Effector CD4-positive, alpha-beta T cell (primary cell): ENCODE measurements around the gene SPCS1.
"Not testable (repeated sequence)": the region's sequence is repeated elsewhere in the genome, so short reads cannot be mapped to it uniquely, and the experiment has no call there.

Source experiments
- DNase-seq: peaks from one replicate; pipeline ENCODE4 v3.0.0-alpha.2; 2020

SPCS1 gene

DNA sequence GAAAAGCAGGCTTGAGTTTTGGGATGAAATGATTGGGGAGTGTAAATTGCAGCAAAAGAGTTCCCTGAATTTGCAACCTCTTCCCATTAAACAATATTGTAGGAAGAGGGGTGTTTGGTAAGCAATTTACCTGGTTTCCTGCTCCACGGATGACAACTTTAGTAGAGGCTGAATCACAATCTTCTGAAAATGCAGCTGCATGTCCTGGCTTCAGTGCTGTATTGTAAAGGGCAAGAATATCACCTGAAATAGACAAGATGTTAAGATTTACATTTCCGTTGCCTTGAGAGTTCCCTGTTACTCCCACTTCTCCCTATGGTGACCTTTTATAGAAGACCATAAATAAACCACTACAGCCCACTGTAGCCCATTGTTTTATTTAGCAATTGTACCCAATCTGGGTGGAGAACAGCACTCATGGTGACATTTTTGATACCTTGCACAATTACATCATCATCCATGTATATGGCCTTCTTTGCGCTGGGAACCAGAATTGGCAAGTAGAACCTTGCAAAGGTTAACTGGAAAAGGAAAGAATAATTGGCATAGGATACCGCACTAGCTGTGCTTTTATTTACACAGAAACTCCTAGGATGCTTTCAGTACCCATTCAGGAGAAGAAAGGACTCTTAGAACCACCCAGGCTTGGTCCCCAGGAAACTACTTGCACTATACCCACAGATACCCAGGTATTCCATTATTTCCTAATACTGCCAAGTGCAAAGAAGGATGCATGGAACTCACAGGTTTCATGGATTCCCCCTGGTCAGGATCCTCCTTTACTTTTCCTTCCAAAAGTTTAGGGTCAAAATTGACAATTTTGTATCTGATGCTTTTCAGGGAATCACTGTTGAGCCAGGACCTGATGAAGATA is 9.9 kb upstream of the SPCS1 start:
- no peak for DNase-seq

DNA sequence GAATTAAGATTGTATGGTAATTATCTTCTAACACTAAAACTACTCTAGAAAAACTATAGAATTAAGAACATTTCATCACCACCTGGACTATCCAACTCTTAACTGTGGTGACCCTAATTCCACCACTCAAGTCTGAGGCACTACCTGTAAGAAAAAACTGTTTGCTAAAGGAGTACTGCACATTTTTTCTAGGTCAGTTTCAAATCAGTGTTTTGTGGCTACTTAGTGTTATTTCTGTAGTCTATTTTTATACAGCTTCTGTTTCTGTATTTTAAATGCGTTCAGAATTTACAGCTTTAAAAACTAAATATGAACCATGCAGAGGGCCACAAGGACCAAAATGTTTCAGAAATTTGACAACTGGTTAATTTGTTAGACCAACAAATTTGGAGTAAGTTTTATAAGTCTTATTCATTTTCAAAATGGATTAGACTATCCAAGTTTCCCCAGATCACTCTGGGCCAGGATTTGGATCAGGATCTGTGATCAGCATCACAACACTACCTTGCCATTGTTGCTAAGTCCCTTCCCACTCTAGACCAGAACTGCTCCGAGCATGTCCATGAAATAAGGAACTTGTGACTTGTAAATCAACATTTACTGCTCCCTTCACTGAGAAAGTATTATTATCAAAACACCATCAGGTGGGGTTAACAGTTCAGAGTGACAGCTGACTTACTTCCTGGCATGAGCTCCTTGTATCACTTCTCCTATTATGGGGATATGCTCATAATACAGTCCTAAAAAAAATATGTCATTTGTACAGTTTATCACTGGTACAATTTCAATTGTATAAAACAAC is 8.9 kb upstream of the SPCS1 start:
- no peak for DNase-seq

DNA sequence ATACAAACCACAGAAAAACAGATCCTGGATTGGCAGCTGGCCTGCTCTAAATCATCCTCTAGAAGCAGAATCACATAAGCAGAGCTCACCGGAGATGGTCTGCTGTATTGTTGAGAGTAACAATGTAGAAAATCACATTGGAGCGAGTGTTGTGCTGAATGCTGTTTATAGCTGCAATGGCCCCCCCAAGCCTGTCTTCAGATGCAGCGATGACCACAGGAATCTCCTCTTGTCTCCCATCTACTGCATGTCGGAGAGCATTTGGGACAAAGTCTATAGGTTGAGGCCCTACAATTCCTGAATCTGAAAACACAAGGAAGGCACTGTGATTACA is 8.3 kb upstream of the SPCS1 start:
- DNase-seq, result no peak

DNA sequence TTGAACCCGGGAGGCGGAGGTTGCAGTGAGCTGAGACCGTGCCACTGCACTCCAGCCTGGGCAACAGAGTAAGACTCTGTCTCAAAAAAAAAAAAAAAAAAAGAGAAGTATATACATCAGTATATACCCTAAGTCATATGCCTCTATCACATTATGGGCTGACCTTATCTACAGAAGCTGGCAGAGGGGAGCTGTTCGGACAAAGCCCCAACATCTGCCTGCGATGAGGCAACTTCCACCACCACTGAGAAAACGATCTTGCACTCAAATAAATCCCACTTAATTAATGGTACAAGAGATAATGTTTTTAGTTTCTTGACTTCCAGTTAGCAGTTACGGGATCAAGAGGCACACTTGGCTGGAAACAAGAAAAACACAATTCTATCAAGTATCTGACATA is 2.6 kb upstream of the SPCS1 start:
- no peak for DNase-seq

DNA sequence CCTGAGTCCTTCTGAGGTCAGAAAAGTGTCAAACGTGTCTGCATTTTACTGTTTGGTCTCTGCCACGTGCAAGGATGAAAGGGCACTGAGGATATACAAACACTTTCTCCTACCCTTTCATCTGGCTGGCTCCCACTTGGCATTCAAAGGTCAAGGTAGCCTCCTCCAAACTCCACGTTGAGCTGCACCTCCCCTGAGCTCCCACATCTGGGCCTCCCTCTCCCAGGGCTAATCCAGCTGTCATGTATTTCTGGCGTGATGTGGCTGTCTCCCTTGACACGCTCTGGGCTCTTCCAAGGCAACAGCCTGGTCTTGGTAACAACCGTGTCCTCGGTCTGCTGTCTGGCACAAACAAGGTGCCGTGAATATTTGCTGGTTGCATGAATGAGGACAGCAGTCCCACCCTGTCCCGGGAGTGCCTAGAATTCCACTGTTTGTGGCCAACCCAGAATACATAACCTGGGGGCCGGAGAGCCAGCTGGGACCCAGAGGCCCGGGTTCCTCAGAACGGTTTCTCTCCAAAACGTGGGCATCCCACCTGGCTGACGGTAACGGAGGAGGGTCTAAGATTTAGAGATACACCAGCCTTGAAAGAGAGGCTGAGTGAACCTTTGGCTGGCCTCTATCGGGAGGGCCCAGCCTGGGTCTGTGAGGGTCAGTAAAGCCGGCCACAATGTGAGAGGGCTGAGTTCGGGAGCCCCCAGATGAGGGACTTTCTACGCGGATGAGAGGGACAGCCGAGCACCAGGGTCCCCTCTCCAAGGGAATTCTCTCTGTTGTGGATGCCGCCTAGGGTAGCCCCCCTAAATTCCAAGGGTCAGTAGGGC is 1.1 kb upstream of the SPCS1 start:
- no peak for DNase-seq

DNA sequence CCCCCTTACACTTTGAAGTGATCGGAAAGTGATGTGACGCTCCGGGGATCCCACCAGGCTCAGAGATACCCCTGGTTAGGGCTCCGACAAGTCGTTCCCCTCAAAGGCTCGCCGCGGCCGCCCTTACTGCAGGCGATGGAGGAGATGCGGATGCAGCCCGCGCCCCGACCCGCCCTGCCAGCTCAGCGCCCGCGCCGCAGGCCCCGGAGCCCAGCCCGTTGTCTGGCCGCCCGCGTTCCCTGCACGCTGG is 543 bp upstream of the SPCS1 start:
- DNase-seq, result no peak

DNA sequence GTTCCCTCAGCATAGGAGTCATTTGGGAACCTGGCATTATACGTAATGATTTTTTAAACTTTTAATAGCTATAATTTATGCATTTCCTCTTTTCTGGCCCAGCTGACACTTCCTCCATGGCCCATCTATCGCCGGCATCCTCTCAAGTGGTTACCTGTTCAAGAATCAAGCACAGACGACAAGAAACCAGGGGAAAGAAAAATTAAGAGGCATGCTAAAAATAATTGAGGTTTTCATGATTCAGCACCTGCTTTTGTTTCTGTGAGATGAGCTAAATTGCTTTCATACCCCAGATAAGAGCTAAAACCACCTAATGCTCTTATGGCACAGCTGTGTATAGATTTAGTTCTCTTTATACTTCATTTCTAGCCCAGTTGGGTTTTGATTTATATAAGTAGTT is 1.7 kb downstream of the SPCS1 start:
- DNase-seq, result no peak

DNA sequence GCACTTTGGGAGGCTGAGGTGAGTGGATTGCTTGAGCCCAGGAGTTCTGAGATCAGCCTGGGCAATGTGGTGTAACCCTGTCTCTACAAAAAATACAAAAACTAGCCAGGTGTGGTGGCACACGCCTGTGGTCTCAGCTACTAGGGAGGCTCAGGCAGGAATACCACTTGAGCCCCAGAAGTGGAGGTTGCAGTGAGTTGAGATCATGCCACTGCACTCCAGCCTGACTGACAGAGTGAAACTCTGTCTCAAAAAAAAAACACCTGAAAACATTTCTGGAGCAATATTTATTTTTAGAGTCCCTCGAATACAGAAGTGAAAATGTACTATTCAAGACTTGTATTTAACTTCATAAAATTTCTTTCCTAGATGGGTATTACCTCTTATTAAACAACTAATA is 4.6 kb downstream of the SPCS1 start:
- no peak for DNase-seq

DNA sequence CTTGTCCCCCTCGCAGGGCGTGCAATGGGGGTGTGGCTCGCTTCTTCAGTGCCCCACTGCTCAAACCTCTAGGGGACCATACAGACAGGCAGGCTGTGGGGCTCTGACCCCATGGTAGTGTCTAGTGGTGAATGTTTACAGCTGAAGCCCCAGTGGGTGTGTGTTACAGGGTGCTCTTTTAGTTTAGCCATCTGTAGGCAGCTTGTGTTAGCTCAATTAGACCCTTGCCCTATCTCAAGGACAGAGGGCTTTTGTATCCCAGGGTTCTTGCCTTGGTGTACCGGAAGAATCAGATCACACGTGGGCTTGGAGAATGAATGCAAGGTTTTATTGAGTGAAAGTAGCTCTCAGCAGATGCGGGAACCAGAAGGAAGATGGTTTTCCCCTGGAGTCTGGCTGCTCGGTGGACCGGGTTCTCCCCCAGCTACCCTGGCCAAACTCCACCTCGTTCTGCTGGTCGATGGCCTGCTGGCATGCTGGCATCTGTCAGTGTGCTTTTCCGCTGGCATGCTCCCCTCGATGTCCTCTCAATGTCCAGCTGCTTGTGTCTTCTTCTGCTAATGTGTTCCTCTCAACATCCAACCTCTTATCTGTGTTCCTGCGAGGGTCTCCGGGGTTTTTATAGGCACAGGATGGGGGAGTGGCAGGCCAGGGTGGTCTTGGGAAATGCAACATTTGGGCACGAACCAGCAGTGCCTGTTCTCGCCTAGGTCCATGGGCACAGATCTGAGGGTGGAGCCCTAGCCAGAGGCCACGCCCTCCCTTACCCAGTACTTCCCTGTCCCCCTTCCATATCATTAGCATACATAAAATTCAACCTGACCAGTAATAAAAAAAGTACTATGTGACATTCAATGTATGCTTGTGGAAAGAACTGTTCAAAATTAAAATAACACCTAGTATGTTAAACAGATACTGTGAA is 6.6 kb downstream of the SPCS1 start:
- no peak for DNase-seq

DNA sequence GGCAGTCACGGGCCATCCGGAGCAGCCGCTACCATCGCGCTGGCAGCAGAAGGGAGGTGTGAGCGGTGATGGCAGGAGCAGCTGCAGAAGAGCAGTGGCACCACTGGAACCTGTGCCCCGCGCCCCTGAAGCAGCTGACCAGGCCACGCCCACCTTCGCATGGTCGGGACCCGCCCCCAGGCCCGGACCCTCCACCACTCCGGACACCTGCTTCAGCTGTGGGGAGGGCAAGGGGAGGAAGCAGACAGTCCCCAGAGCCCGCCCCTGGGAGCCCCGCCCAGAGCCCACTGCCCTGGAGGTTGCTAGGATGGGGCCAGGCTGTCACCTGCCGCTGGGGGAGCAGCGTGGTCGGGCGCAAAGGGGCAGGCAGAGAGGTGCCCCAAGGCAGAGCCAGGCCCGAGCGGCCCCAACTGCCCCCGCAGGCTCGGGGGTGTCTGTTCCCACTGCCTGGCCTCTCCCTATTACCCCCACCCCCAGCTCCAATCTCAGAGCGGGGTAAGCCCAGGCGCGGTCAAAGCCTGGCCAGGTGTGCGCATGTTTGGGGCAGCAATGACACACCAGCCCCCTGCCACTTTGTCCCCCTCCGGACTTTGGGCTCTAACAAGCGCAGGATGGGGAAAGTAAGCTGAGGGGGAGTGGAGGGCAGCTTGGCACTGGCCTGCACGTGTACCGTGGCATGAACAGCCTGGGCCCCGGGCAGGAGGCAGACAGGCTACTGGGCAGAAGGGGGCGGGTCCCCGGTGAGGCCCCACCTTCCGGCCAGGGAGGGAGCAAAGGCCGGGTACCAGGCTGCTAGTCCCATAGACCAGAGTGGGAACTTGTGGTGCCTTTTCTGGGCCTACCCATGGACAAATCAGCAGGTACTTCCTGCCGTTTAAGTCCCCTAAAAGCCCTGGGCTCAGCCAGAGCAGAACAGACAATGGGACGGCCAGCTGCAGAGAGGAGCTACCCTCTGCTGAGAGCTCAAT is 8.7 kb downstream of the SPCS1 start:
- no peak for DNase-seq

DNA sequence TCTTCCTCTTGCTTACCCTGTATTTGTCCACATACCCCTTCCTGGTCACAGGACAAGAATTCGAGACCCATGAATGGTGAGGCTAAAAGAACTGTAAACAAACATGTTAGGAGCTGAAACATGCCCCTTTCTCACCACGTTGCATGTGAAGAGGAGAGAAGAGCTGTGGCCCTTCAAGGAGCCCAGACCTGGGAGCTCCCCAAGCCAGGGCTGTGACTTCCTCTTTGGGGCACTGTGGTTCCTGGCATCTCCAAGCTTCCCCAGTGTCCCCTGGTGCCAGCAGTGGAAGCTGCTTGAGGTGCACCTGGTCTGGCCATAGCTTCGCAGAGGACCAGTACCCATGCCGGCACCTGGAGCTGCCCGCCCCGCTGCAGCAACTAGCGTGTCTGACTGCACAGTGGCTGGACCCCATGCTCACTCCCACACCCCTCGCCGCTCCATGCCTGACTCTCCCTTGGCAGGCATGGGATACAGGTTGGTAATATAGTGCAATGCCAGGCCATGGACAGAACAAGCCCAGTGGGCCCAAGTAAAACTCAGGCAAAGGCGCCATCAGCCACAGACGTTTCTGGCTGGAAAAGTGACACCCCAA is 9.9 kb downstream of the SPCS1 start:
- DNase-seq, result no peak

DNA sequence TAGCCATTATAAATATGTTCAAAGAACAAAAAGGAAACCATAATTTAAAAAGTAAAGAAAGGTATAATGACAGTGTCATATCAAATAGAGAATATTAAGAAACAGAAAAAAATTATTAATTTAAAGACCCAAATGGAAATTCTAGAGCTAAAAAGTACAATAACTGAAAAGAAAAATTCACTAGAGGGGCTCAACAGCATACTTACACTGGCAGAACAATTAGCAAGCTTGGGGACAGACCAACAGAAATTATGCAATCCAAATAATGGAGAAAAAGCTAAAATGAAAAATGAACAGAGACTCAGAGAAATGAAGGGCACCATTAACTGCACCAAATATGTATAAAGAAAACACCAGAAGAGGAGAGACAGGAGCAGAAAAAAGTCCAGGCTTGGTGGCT is 13.7 kb downstream of the SPCS1 start:
- no peak for DNase-seq

DNA sequence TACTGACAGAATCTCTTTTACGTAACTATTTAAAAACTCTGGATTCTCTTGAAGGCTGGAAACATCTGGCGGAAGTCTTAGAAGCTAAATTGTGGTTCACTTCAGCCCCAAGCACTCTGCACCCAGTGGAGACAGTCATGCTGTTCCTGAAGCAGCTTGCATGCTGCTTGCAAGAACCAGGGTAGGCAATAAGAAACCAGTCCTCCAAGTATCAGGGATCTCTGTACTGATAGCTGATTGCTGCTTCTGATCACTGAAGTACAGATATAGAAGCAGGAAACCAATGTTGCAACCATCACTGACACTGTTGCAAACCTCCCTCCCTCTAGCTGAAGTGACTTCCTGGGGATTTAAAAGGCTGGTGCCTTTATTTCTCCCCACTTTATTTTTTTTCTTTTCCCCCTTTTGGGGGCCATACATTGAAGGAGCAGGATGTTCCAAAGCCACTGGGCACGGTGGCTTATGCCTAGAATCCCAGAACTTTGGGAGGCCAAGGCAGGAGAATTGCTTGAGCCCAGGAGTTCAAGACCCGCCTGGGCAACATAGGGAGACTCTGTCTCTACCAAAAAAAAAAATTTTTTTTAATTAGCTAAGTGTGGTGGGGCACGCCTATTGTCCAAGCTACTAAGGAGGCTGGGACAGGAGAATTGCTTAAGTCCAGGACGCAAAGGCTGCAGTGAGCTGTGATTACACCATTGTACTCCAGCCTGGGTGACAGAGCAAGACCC is 15.3 kb downstream of the SPCS1 start:
- no peak for DNase-seq

DNA sequence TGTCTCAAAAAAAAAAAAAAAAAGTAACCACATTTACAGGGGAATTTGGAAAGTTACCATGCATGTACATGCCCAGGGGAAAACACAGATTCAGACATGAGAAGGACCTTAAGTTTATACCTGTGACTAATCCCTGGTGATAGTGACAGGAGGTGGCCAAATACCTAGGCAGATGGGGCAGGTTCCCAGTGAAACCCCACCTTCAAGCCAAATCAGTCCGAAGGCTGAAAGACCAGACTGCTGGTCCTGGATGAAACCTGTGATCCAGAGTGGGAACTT is 15.8 kb downstream of the SPCS1 start:
- no peak for DNase-seq

DNA sequence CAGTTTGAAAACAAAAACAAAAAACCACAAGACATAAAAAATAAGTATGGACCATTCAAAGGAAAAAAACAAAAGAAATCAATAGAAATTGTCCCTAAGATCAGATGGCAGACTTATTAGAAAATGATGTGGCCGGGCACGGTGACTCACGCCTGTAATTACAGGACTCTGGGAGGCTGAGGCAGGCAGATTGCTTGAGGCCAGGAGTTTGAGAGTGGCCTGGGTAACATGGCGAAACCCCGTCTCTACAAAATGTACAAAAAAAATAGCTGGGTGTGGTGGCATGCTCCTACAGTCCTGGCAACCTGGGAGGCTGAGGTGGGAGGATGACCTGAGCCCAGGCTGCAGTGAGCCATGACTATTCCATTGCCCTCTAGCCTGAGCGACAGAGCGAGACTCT is 16.6 kb downstream of the SPCS1 start:
- DNase-seq, result no peak

DNA sequence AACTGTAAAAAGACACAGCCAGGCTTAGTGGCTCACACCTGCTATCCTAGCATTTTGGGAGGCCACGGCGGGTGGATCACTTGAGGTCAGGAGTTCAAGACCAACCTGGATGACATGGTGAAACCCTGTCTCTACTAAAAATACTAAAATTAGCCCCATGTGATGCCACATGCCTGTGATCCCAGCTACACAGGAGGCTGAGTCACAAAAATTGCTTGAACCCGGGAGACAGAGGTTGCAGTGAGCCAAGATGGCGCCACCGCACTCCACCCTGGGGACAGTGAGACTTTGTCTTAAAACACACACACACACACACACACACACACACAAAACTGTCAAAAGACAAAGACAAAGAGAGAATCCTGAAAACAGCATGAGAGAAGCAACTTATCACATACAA is 18.0 kb downstream of the SPCS1 start:
- no peak for DNase-seq

DNA sequence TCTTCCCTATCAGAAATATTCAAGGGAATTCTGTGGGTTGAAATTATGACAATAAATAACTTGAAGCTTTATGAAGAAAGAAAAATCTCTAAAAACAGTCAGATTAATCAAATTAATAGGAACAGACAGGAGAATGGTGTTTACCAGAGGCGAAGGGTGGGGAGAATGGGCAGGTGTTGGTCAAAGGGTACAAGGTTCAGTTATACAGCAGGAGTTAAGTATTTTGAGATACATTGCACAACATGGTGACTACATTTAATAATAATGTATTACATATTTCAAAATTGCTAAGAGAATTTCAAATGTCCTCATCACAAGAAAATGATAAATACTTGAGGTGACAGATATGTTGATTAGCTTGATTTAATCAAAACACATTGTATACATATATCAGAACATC is 18.6 kb downstream of the SPCS1 start:
- DNase-seq, result no peak

DNA sequence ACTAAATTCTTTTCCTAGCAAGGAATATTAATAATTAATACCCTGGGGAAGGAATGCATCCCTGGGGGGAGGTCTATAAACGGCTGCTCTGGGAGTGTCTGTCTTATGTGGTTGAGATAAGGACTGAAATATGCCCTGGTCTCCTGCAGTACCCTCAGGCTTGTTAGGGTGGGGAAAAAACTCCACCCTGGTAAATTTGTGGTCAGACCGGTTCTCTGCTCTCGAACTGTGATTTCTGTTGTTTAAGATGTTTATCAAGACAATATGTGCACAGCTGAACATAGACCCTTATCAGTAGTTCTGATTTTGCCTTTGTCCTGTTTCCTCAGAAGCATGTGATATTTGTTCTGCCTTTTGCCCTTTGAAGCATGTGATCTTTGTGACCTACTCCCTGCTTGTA is 22.8 kb downstream of the SPCS1 start:
- DNase-seq, result not testable (repeated sequence)

DNA sequence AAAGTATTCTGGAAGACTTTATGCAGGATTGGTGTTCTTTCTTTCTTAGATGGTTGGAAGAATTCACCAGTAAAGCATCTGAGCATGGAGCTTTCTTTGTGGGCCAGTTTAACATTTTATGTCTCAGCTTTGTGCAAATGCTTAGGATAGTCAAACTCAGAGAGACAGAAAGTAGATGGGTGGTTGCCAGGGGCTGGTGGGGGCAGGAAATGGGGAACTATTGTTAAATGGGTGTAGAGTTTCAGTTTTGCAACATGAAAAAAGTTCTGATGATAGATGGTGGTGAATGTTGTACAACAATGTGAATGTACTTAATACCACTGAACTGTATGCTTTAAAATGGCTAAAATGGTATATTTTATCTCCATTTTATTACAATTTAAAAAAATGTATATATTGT is 24.8 kb downstream of the SPCS1 start:
- DNase-seq, result no peak

DNA sequence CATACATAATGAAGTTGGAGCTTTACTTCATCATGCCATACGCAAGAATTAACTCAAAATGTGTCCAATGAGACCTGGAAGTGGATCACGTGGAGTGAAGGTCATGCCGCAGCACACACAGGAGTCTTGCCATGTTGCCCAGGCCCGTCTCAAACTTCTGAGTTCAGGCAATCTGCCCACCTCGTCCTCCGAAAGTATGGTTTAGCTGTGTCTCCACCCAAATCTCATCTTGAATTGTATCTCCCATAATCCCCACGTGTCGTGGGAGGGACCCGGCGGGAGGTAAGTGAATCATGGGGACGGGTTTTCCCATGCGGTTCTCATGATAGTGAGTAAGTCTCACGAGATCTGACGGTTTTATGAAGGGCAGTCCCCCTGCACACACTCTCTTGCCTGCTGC is 25.7 kb downstream of the SPCS1 start:
- DNase-seq, result no peak
